HL-60 (cell line): ENCODE measurements around the gene GMPR.

Source experiments
- REST ChIP-seq: IDR thresholded peaks from 2 replicates; pipeline ENCODE4 v1.6.1; 2012; ENCODE audit warnings: low read depth; ENCODE audit not compliant: insufficient replicate concordance
- TF ChIP-seq, protein P1 (sequence below): IDR thresholded peaks from one replicate; pipeline ENCODE4 v1.5.1; 2011; ENCODE audit warnings: low read length, control low read depth, inconsistent platforms; ENCODE audit not compliant: insufficient read depth

- TF ChIP-seq, protein P1, sequence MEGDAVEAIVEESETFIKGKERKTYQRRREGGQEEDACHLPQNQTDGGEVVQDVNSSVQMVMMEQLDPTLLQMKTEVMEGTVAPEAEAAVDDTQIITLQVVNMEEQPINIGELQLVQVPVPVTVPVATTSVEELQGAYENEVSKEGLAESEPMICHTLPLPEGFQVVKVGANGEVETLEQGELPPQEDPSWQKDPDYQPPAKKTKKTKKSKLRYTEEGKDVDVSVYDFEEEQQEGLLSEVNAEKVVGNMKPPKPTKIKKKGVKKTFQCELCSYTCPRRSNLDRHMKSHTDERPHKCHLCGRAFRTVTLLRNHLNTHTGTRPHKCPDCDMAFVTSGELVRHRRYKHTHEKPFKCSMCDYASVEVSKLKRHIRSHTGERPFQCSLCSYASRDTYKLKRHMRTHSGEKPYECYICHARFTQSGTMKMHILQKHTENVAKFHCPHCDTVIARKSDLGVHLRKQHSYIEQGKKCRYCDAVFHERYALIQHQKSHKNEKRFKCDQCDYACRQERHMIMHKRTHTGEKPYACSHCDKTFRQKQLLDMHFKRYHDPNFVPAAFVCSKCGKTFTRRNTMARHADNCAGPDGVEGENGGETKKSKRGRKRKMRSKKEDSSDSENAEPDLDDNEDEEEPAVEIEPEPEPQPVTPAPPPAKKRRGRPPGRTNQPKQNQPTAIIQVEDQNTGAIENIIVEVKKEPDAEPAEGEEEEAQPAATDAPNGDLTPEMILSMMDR, result no peak
- no peak for TF ChIP-seq REST
These were observed 64.5 kb downstream of the GMPR start for GRCh38 chr6:16302721-16303552.
